ENCODE results near the gene PRDM10. TPM values are rescaled to one million over a fixed set of nuclear protein-coding genes. Genes with fewer than 3 reads are reported as not detected.
A peak's percentile ranks its signal among the peaks of the same experiment; 100 is the strongest.

Gene PRDM10
- total and polyA plus RNA-seq, 2 experiments from 2014 or later, result 4.1 to 12.0 TPM

- no peak for DNase-seq (ENCODE audit: low read depth in 1 of 2, low spot score in 1 of 2)
- H3K4me1 ChIP-seq (ENCODE audit: low read depth), result no peaks in the 10 kb centered on the region
- no peaks in the 10 kb centered on the region for H3K9me3 ChIP-seq (ENCODE audit: low read depth)
- H3K4me3 ChIP-seq, result no peak overlapping the region
- H3K27ac ChIP-seq, result no peak overlapping the region
- no peaks in the 10 kb centered on the region for H3K27me3 ChIP-seq
- no peak for TF ChIP-seq CTCF (IDR thresholded peaks at IDR 0.05; ENCODE audit: low read depth, low read length)
- H3K36me3 ChIP-seq, result no peaks in the 10 kb centered on the region
Measured at GRCh38 chr11:130043575-130043974, 40.9 kb upstream of the PRDM10 start.

GRCh38 chr11:130042093-130042591 lies 39.5 kb upstream of the PRDM10 start:
- H3K9me3 ChIP-seq (ENCODE audit: low read depth), result no peaks in the 10 kb centered on the region
- no peak overlapping the region for H3K4me3 ChIP-seq
- TF ChIP-seq CTCF (IDR thresholded peaks at IDR 0.05; ENCODE audit: low read depth, low read length), result no peak
- H3K36me3 ChIP-seq, result no peaks in the 10 kb centered on the region
- H3K27me3 ChIP-seq, result no peaks in the 10 kb centered on the region
- no peaks in the 10 kb centered on the region for H3K4me1 ChIP-seq (ENCODE audit: low read depth)
- peak in 1 of 2 donors; percentile 89 for DNase-seq (ENCODE audit: low read depth in 1 of 2, low spot score in 1 of 2)
- no peak overlapping the region for H3K27ac ChIP-seq

- no peak overlapping the region for H3K27ac ChIP-seq
- no peak for DNase-seq (ENCODE audit: low read depth in 1 of 2, low spot score in 1 of 2)
- no peak overlapping the region for H3K4me3 ChIP-seq
- no peaks in the 10 kb centered on the region for H3K9me3 ChIP-seq (ENCODE audit: low read depth)
- H3K27me3 ChIP-seq, result no peaks in the 10 kb centered on the region
- H3K4me1 ChIP-seq (ENCODE audit: low read depth), result no peaks in the 10 kb centered on the region
- no peak for TF ChIP-seq CTCF (IDR thresholded peaks at IDR 0.05; ENCODE audit: low read depth, low read length)
- H3K36me3 ChIP-seq, result no peaks in the 10 kb centered on the region
Measured at GRCh38 chr11:130040281-130040940, 37.8 kb upstream of the PRDM10 start.

- Histone ChIP-seq H3K4me3 (no peak overlapping the region), H3K27ac (no peak overlapping the region), H3K9me3 (ENCODE audit: low read depth) (no peaks in the 10 kb centered on the region), H3K36me3 (no peaks in the 10 kb centered on the region), H3K27me3 (no peaks in the 10 kb centered on the region), H3K4me1 (ENCODE audit: low read depth) (no peaks in the 10 kb centered on the region)
- DNase-seq (ENCODE audit: low read depth in 1 of 2, low spot score in 1 of 2), result peak in 1 of 2 donors; percentile 63
- peak; percentile 19 for TF ChIP-seq CTCF (IDR thresholded peaks at IDR 0.05; ENCODE audit: low read depth, low read length)
Measured at GRCh38 chr11:130037881-130038585, 35.4 kb upstream of the PRDM10 start.

GRCh38 chr11:130037058-130037457 lies 34.4 kb upstream of the PRDM10 start:
- peak in 1 of 2 donors; percentile 82 for DNase-seq (ENCODE audit: low read depth in 1 of 2, low spot score in 1 of 2)
- Histone ChIP-seq H3K9me3 (ENCODE audit: low read depth) (no peaks in the 10 kb centered on the region), H3K27ac (no peak overlapping the region), H3K36me3 (no peaks in the 10 kb centered on the region), H3K27me3 (no peaks in the 10 kb centered on the region), H3K4me1 (ENCODE audit: low read depth) (no peaks in the 10 kb centered on the region), H3K4me3 (no peak overlapping the region)
- no peak for TF ChIP-seq CTCF (IDR thresholded peaks at IDR 0.05; ENCODE audit: low read depth, low read length)
